22Rv1 (cell line): ENCODE measurements around the gene PPP1CC.
A peak's percentile ranks its signal among the peaks of the same experiment; 100 is the strongest.

Experiments used
- H3K27ac ChIP-seq: fragments of 450-650 bp; 2 replicates; pipeline ENCODE4 v1.5.1; 2017
- CTCF ChIP-seq: fragments of 450-650 bp; IDR thresholded peaks from 2 replicates; pipeline ENCODE4 v1.5.1; 2017; ENCODE audit warnings: mild to moderate bottlenecking
- ZFX ChIP-seq: fragments of 450-650 bp; IDR thresholded peaks from 2 replicates; pipeline ENCODE4 v1.6.1; 2017; ENCODE audit warnings: antibody characterized with exemption, borderline replicate concordance

The PPP1CC gene

GRCh38 chr12:110702081-110702480, 40.6 kb downstream of the PPP1CC start:
- TF ChIP-seq ZFX, result no peak
- TF ChIP-seq CTCF, result no peak
- H3K27ac ChIP-seq, result no peak overlapping the region

- no peak overlapping the region for H3K27ac ChIP-seq
- TF ChIP-seq CTCF (peak; percentile 15; the same call in 1 of the 2 replicates), ZFX (no peak)
Observed at GRCh38 chr12:110699591-110700445, 42.9 kb downstream of the PPP1CC start.

GRCh38 chr12:110698171-110698902, 44.4 kb downstream of the PPP1CC start:
- H3K27ac ChIP-seq, result no peak overlapping the region
- TF ChIP-seq CTCF, result peak; percentile 87
- no peak for TF ChIP-seq ZFX

GRCh38 chr12:110697236-110697635, 45.5 kb downstream of the PPP1CC start:
- no peak overlapping the region for H3K27ac ChIP-seq
- TF ChIP-seq ZFX (no peak), CTCF (no peak)

GRCh38 chr12:110696283-110696682, 46.4 kb downstream of the PPP1CC start:
- H3K27ac ChIP-seq, result no peak overlapping the region
- TF ChIP-seq CTCF, result no peak
- TF ChIP-seq ZFX, result no peak

- TF ChIP-seq CTCF (no peak), ZFX (no peak)
- H3K27ac ChIP-seq, result no peak overlapping the region
Observed at GRCh38 chr12:110694330-110694901, 48.3 kb downstream of the PPP1CC start.
